Activated CD4-positive, alpha-beta T cell treated with anti-CD3 and anti-CD28 coated beads for 1 hour (primary cell): Measurements from ENCODE around the gene GSDMA.
"Not testable (repeated sequence)": the region's sequence is repeated elsewhere in the genome, so short reads cannot be mapped to it uniquely, and the experiment has no call there.

Experiments
- DNase-seq: peaks from one replicate; pipeline ENCODE4 v3.0.0-alpha.2; 2020

GSDMA gene

GRCh38 chr17:39929646-39930407 is 33.0 kb upstream of the GSDMA start:
- no peak for DNase-seq

- no peak for DNase-seq
These were observed 28.9 kb upstream of the GSDMA start for GRCh38 chr17:39933912-39934311.

GRCh38 chr17:39934324-39934723 is 28.5 kb upstream of the GSDMA start:
- DNase-seq = no peak

DNA sequence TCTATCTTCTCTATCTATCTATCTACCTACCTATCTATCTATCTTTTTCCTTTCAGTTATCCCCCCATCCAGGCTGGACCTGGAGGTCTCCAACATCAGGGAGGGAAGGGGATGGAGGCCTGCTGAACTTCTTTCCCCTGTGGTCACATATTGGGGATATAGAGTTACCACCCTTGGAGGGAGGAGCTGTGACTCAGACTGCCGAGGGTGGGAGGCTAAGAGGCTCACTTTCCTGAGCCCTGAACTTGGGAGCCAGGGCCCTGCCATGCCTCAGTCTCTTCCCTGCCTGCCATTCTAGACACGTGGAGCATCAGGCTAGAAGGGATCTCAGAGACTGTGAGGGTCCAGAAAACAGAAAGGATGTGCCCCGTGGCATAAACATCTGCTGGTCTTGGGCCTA is 26.9 kb upstream of the GSDMA start:
- no peak for DNase-seq

GRCh38 chr17:39937447-39937846 is 25.4 kb upstream of the GSDMA start:
- no peak for DNase-seq

DNA sequence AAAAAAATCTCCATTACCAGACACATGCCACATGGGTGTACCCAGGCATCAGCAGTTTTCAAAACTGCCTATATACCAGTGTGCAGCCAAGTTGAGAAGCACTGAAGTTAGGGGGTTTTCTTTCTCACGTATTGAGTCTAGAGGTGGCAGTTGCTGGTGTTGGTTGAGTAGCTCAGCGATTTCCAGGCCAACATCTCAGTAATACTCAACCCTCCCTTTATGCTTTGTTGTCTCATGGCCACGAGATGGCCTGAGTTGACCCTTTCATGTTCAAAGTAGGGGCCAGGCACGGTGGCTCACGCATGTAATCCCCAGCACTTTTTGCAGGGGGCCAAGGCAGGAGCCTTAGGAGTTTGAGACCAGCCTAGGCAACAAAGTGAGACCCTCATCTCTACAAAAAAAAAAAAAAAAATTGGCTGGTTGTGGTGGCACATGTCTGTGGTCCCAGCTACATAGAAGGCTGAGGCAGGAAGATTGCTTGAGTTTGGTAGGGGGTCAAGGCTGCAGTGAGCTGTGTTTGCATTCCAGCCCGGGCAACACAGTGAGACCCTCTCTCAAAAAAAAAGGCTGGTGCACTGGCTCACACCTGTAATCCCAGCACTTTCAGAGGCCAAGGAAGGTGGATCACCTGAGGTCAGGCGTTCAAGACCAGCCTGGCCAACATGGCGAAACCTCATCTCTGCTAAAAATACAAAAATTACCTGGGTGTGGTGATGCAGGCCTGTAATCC is 24.5 kb upstream of the GSDMA start:
- no peak for DNase-seq

- no peak for DNase-seq
These were observed 23.7 kb upstream of the GSDMA start for GRCh38 chr17:39939106-39939505.

DNA sequence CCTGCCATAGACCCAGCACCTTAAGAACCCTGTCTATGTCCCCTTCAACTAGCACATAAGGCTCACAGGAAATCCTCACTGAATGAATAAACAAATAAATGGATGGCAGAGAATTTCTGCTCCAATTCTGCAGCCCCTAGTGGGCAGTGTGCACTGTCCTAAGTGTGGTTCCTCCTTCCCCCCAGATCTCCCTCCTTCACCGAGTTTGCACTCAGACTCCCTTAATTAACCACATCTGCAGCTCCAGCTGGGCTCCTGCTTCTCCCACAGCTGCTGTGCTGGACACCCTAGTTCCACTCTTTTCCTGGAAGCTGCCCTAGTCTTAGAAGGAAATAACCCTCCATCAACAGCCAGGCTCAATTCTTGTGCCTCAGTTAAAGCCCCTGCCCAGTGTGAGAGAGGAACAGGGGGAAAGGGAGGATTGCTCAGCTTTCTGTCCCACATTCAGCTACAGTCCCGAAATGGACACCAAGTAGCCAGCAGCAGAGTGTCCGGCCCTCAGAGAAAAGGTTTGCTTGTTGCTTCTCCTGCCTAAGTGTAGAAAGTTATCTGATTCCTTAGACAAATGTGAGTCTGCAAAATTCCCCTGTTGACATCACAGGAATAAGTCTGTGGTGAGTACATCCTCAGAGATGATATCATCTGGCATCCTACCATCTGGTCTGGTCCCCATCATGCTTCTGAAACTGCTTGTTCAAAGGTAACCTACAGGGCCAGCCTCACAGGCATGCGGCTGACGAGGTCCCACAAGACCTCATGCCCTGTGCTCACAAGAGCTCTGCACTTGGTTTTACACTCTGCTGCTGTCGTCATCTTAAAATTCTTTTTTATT is 23.0 kb upstream of the GSDMA start:
- no peak for DNase-seq

DNA sequence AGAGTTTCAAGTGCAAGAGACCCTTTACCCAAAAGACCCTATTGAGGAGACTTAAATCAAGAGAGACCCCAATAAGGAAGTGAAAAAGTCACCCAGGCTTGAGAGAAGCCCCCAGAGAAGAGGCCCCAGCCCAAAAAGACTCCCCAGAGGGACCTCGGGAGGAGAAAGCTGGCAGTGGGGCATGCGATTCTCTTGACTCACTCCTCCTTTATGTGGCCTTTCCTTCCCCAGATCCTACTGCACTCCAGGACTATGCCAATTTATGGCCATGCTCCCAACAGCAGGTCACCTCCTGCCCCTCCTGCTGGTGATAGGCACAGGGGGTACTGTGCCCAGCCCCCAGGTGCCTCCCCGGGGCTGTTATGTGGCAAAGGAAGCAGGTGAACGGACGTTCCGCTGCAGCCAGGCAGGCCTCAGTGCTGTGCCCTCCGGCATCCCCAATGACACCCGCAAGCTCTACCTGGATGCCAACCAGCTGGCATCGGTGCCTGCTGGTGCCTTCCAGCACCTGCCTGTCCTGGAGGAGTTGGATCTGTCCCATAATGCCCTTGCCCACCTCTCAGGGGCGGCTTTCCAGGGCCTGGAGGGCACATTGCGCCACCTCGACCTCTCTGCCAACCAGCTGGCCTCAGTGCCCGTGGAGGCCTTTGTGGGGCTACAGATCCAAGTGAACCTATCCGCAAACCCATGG is 19.0 kb upstream of the GSDMA start:
- DNase-seq = no peak

DNA sequence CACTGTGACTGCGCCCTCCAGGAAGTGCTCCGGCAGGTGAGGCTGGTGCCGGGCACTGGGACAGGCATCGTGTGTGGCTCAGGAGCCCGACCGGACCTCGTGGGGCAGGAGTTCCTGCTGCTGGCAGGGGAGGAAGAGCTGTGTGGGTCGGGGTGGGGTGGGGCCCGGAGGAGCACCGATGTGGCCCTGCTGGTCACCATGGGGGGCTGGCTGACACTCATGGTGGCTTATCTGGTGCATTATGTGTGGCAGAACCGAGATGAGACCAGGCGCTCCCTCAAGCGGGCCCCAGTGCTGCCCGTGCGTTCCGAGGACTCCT is 18.5 kb upstream of the GSDMA start:
- no peak for DNase-seq

DNA sequence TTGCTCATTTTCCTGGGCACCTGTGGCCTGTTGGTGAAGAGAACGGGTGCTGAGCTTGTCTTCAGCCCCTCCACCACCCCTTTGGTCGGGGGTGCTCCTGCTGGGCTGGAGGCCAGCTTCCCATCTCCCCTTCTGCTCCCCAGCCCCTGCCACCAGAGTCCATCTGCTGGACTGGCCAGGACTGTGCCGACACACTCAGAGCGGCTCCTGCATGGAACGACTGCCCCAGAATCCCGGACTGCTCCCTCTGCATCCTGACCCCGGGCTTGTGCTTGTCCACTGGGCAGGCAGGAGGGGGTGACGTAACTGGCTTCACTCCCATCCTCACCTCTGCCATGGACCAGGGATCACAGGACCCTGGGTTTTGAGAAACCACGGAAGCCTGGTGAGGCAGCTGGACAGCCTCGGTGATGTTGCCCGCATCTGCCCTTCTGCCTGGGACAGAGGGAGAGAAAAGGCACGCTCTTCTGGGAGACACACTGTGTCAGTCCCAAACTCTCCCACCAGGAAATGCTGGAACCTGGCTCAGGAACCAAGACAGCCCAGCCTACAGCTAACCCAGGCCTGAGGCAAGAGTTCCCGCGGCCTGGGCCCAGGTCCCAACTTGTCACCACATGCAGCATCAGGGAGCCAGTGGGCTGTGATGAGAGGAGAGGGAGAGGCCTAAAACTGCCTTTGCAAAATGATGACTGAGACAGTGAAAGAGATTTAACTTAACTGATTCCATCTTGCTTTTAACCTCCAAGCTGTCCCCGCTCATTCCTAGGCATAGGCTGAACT is 16.1 kb upstream of the GSDMA start:
- no peak for DNase-seq

DNA sequence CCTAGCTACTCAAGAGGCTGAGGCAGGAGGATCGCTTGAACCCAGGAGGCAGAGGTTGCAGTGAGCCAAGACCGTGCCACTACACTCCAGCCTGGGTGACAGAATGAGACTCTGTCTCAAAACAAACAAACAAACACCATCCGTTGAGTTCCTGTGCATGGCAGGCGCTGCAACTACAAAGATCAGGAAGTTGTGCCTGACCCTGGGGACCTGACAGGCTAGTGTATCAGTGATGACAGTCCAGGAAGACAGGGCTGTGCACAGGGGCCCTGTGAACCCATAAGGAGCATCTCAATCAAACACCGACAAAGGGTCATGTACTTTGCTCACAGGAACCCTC is 14.3 kb upstream of the GSDMA start:
- not testable (repeated sequence) for DNase-seq

DNA sequence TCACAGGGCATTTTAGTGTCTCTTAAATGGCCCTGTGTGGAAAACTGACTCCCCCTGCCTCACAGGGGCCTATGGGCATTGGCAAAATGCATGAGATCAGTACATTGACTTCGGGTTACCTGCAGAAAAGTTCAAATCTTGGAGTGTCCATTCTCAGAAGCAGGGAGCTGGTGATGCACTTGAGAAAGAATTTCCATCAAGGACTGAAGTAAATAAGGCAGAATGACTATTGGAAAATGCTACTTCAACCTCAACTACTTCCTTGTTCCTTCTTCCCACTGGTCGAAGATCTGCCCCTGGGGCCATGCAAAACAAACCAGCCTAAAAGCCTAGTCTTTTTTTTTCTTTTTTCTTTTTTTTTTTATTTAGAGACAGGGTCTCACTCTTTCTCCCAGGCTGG is 13.8 kb upstream of the GSDMA start:
- DNase-seq = no peak

GRCh38 chr17:39950871-39951348 is 11.9 kb upstream of the GSDMA start:
- DNase-seq = no peak

GRCh38 chr17:39951924-39952679 is 10.7 kb upstream of the GSDMA start:
- DNase-seq = no peak

DNA sequence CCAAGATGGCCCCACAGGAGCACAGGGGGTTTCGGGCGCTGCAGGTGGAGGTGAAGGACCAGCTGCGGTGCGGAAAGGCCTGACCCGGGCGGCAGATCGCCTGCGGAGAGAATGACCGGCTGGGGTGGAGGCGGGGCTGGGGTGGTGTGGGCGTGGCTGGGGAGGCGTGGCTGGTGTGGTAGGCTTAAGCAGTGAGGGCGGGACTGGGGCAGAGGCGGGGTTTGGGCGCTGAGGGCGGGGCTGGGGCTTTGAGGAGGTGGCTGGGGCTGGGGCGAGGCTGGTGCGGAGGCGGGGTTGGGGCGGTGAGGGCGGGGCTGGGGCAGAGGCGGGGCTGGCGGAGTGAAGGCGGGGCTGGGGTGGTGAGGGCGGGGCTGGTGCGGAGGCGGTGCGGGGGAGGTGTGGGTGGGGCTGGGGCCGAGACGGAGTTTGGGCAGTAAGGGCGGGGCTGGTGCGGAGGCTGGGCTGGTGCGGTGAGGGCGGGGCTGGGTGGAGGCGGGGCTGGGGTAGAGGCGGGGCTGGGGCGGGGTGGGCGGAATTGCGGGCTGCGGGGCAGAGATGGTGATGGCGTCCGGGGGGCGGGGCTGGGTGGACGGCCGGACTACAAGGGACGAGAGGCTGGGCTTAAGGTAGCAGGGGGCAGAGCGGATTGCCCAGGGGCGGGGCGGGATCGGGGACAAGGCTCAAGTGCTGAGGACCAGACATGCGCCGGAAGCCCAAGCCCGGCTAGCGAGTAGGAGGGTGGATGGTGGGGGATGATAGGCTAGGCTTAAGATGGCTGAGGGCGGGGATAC is 9.9 kb upstream of the GSDMA start:
- DNase-seq = peak; percentile 92

DNA sequence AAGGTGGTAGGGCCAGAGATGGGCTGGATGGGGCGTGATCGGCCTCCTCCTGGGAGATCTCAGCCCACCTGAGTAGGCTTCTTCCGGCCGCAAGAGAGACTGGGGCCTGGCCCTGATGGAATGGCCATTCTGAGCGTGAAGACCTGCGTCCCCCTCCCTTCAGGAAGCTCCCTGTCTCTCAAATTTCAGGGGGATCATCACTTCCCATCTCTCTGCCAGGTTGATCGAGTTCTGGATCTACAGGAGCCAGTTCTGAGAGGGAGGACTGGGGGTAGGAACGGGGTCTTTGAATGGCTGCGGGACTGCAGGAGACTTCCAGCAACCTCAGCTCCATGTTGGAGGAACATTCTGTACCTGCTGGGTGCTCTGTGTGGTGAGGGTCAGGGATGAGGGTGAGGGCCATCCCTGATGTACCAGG is 9.3 kb upstream of the GSDMA start:
- DNase-seq = no peak

DNA sequence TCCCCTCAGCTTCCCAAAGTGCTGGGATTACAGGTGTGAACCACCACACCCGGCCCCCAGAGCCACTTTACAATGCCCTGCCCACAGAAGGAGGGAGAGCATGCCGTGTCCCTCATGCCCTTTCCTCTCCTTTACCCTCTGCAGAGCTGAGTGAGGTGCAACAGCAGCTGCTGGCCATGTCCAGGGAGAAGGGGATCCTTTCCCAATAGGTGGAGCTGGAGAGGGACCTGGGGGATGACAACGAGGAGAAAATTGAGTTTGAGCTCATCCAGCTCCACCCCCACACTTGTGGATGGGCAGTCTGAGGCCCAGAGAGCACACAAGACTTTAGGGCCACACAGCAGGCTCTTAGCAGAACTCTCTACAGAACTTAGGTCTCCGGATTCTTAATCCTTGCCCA is 7.9 kb upstream of the GSDMA start:
- no peak for DNase-seq

GRCh38 chr17:39955726-39956225 is 7.0 kb upstream of the GSDMA start:
- no peak for DNase-seq

- no peak for DNase-seq
These were observed 2.2 kb upstream of the GSDMA start for GRCh38 chr17:39960524-39961041.
